Sigmoid colon (tissue), 7 donors: Measurements from ENCODE around the gene TEX55. TPM values are rescaled to one million over a fixed set of nuclear protein-coding genes. Genes with fewer than 3 reads are reported as not detected.

Experiments
- DNase-seq: peaks from one replicate; pipeline ENCODE4 v3.0.0-alpha.2; 2019
- H3K27ac ChIP-seq, 4 donors: fragments of 200-600 bp; sonication (generic); one replicate each; pipeline ENCODE4 v1.5.1; 2016 to 2019; ENCODE audit warnings: mild to moderate bottlenecking in 1 of 4
- H3K27me3 ChIP-seq, 3 donors: fragments of 200-600 bp; sonication (generic); one replicate each; pipeline ENCODE4 v1.5.1; 2019; ENCODE audit warnings: mild to moderate bottlenecking in 1 of 3
- H3K36me3 ChIP-seq, 4 donors: fragments of 200-600 bp; sonication (generic); one replicate each; pipeline ENCODE4 v1.5.1; 2016 to 2019
- H3K4me1 ChIP-seq, 4 donors: fragments of 200-600 bp; sonication (generic); one replicate each; pipeline ENCODE4 v1.5.1; 2017 to 2019
- H3K4me3 ChIP-seq, 4 donors: fragments of 200-600 bp; sonication (generic); one replicate each; pipeline ENCODE4 v1.5.1; 2017 to 2019; ENCODE audit warnings: mild to moderate bottlenecking in 2 of 4, moderate library complexity in 1 of 4
- H3K9me3 ChIP-seq, 4 donors: fragments of 200-600 bp in 3 of 4; sonication (generic) in 3 of 4; one replicate each; pipeline versions ENCODE4 v1.5.1 to v1.6.1; 2013 to 2019
- EP300 ChIP-seq, 4 donors: sonication (generic); formaldehyde crosslinking; IDR thresholded peaks; one replicate each; pipeline ENCODE4 v1.6.1; 2017; ENCODE audit warnings: antibody characterized with exemption in 4 of 4
- POLR2A ChIP-seq, 2 donors: fragments of 450-650 bp; IDR thresholded peaks; one replicate each; pipeline ENCODE4 v1.6.1; 2016; ENCODE audit warnings: antibody characterized with exemption in 2 of 2, mild to moderate bottlenecking in 2 of 2, moderate library complexity in 2 of 2
- POLR2AphosphoS5 ChIP-seq, 4 donors: sonication (generic); formaldehyde crosslinking; IDR thresholded peaks; one replicate each; pipeline ENCODE4 v1.6.1; 2017; ENCODE audit warnings: antibody characterized with exemption in 4 of 4
- WGBS, 2 donors: extraction: QIAGEN DNeasy Blood & Tissue Kit; methylation state at CpG; one replicate each; pipeline ENCODE4 v1.1.7; 2013; 5-methylcytosine and 5-hydroxymethylcytosine counted together
- intact Hi-C: fragments of 100-400 bp; cut with DNase I; formaldehyde crosslinking; loops from one replicate; pipeline ENCODE4 v1.15.1; 2023
- polyA plus RNA-seq, 3 donors: library from polyadenylated mRNA; stranded (reverse); fragments of 200-250 nt; gene quantifications; one replicate each; pipeline ENCODE4 v1.2.3, GENCODE V29; 2013
- total RNA-seq, 4 donors: library from RNA; depleted of rRNA; stranded (reverse); fragments of >200 nt; gene quantifications; one replicate each; pipeline ENCODE4 v1.1.0, GENCODE V29; 2016
- TF ChIP-seq, protein P1 (sequence below), 4 experiments: fragments of 450-650 bp in 3 of 4; fragments of 200-600 bp in 1 of 4; IDR thresholded peaks; one replicate each; pipeline ENCODE4 v1.5.1; 2016 to 2019; ENCODE audit warnings: antibody characterized with exemption in 4 of 4, mild to moderate bottlenecking in 3 of 4, moderate library complexity in 2 of 4
- donor health status: healthy with polysubstance abuse.
- donor health status: Bipolar disorder and iron deficiency.
- donor health status: healthy.

TEX55 gene
- total and polyA plus RNA-seq, 7 donors = not detected

DNA sequence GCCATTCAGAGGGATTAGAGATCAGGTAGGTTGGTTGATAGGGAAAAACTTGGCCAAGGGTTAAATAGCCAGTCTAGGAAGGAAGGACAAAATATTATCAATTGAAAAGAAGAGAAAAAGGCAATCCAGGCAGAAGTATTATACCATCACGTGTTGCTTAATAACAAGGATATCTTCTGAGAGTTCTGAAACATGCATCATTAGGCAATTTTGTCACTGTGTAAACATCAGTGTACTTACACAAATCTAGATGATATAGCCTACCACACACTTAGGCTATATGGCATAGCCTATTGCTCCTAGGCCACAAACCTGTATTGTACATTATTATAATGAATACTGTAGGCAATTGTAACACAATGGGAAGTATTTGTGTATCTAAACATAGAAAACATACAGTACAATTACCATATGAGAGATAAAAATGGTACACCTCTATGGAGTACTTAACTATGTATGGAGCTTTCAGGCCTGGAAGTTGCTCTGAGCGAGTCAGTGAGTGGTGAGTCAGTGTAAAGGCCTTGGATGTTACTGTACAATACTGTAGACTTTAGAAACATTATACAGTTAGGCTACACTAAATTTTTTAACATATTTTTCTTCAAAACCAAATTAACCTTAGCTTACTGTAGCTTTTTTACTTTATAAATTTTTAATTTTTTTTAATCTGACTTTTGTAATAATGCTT, 2.7 kb downstream of the TEX55 start:
- intact Hi-C loops = loop anchor here (5.0 kb wide), 1 partner anchor 94 kb away; the partner anchor contains the start of gene B4GALT4
- WGBS, 2 donors = 94 to 98% methylated on average over 2 of the region's 2 CpGs
- Histone ChIP-seq H3K36me3 (no peaks in the 10 kb centered on the region), H3K4me3 (no peak overlapping the region), H3K9me3 (peaks cover 0 to 2% (median 0%) of the 10 kb centered on the region in 4 donors), H3K27me3 (no peaks in the 10 kb centered on the region), H3K4me1 (no peaks in the 10 kb centered on the region), H3K27ac (no peak overlapping the region)
- no peak for TF ChIP-seq POLR2A (IDR thresholded peaks at IDR 0.05)
- no peak for TF ChIP-seq POLR2AphosphoS5 (IDR thresholded peaks at IDR 0.05)
- no peak for TF ChIP-seq EP300 (IDR thresholded peaks at IDR 0.05)
- TF ChIP-seq, protein P1, sequence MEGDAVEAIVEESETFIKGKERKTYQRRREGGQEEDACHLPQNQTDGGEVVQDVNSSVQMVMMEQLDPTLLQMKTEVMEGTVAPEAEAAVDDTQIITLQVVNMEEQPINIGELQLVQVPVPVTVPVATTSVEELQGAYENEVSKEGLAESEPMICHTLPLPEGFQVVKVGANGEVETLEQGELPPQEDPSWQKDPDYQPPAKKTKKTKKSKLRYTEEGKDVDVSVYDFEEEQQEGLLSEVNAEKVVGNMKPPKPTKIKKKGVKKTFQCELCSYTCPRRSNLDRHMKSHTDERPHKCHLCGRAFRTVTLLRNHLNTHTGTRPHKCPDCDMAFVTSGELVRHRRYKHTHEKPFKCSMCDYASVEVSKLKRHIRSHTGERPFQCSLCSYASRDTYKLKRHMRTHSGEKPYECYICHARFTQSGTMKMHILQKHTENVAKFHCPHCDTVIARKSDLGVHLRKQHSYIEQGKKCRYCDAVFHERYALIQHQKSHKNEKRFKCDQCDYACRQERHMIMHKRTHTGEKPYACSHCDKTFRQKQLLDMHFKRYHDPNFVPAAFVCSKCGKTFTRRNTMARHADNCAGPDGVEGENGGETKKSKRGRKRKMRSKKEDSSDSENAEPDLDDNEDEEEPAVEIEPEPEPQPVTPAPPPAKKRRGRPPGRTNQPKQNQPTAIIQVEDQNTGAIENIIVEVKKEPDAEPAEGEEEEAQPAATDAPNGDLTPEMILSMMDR (IDR thresholded peaks at IDR 0.05) = no peak
- no peak for DNase-seq

DNA sequence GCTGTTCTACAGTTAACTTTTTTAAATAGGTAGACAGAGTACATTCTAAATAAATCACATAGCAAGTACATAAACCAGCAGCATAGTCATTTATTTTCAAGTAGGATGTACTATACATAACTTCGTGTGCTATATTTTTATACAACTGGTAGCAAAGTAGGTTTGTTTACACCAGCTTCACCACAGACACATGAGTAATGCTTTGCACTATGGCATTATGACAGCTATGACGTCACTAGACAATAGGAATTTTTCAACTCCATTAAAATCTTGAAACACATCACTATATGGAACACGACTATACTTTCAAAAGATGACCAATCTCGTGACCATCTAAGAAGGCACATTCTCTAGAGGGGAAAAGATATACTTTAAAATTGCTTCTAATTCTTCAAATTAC, 3.5 kb downstream of the TEX55 start:
- intact Hi-C loops = loop anchor here (5.0 kb wide), 1 partner anchor 93 kb away; the partner anchor contains the start of gene B4GALT4
- TF ChIP-seq POLR2AphosphoS5 (IDR thresholded peaks at IDR 0.05) = no peak
- TF ChIP-seq, protein P1 (IDR thresholded peaks at IDR 0.05) = no peak
- TF ChIP-seq POLR2A (IDR thresholded peaks at IDR 0.05) = no peak
- no peak for TF ChIP-seq EP300 (IDR thresholded peaks at IDR 0.05)
- WGBS, 2 donors = 64 to 75% methylated on average over 4 of the region's 4 CpGs
- DNase-seq = no peak
- H3K27ac ChIP-seq = no peak overlapping the region
- no peaks in the 10 kb centered on the region for H3K4me1 ChIP-seq
- no peak overlapping the region for H3K4me3 ChIP-seq
- no peaks in the 10 kb centered on the region for H3K36me3 ChIP-seq
- peaks cover 0 to 7% (median 2%) of the 10 kb centered on the region in 4 donors for H3K9me3 ChIP-seq
- no peaks in the 10 kb centered on the region for H3K27me3 ChIP-seq

DNA sequence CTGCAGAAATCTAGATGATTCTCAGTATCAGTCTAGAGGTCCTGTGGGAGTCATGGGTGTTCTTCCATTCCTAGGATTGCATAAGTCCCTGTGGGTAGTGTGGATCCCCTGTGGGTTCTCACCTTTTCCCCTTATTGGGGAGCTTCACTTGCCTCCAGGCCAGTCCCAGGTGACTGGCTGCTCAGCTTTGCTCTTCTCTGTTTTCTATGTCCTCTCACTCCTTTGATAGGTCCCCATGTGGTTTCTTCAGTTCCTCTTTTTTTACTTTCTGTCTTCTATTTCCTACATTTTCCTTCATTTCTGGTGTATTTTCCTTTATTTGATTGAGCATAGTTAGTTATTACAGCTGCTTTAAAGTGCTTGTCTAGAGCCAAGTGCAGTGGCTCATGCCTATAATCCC, 10.9 kb downstream of the TEX55 start:
- Histone ChIP-seq H3K4me3 (no peak overlapping the region), H3K27me3 (no peaks in the 10 kb centered on the region), H3K36me3 (no peaks in the 10 kb centered on the region), H3K27ac (no peak overlapping the region), H3K9me3 (peaks cover 0 to 9% (median 4%) of the 10 kb centered on the region in 4 donors), H3K4me1 (no peaks in the 10 kb centered on the region)
- TF ChIP-seq POLR2AphosphoS5 (IDR thresholded peaks at IDR 0.05) = no peak
- no peak for TF ChIP-seq POLR2A (IDR thresholded peaks at IDR 0.05)
- TF ChIP-seq, protein P1 (IDR thresholded peaks at IDR 0.05) = no peak
- no peak for TF ChIP-seq EP300 (IDR thresholded peaks at IDR 0.05)
- no peak for DNase-seq
- intact Hi-C loops = no loop called here

DNA sequence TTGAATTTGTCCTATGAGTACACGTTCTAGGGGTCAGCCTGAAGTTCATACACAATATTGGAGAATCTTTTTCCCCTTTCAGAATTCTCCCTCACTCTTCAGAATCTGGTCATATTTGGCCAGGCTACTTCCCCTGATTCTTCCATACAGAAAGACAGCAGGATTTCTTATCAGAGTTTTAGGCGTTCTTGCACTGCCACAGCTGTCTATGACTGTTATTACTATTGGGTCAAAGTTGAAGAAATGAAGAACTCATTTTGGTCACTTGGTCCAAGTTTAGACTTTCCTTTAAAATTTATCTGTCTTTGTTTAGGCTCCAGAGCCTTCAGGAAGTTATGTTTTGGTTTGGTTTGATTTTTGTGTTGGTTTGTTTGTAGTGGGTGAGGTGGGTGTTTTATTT, 12.0 kb downstream of the TEX55 start:
- peaks cover 0 to 9% (median 4%) of the 10 kb centered on the region in 4 donors for H3K9me3 ChIP-seq
- TF ChIP-seq POLR2A (IDR thresholded peaks at IDR 0.05) (no peak), EP300 (IDR thresholded peaks at IDR 0.05) (no peak), POLR2AphosphoS5 (IDR thresholded peaks at IDR 0.05) (no peak)
- TF ChIP-seq, protein P1 (IDR thresholded peaks at IDR 0.05) = no peak
- 56 to 82% methylated on average over 2 of the region's 2 CpGs for WGBS, 2 donors
- H3K36me3 ChIP-seq = no peaks in the 10 kb centered on the region
- H3K4me3 ChIP-seq = no peak overlapping the region
- no peak overlapping the region for H3K27ac ChIP-seq
- H3K27me3 ChIP-seq = no peaks in the 10 kb centered on the region
- DNase-seq = no peak
- H3K4me1 ChIP-seq = no peaks in the 10 kb centered on the region
- intact Hi-C loops = no loop called here
